Hepatocyte (in vitro differentiated cells): Measurements from ENCODE around the gene CLIP2. TPM values are rescaled to one million over a fixed set of nuclear protein-coding genes. Genes with fewer than 3 reads are reported as not detected.

Experiments used
- DNase-seq: peaks from one replicate; pipeline ENCODE4 v3.0.0-alpha.2; 2016; ENCODE audit warnings: low spot score
- H2AFZ ChIP-seq: fragments of 200-600 bp; sonication (generic); 2 replicates; pipeline ENCODE4 v1.6.0; 2016; ENCODE audit warnings: antibody characterized with exemption, mild to moderate bottlenecking
- H3K27ac ChIP-seq: fragments of 200-600 bp; sonication (generic); 2 replicates; pipeline ENCODE4 v1.5.1; 2016; ENCODE audit warnings: mild to moderate bottlenecking
- H3K27me3 ChIP-seq: fragments of 200-600 bp; sonication (generic); 2 replicates; pipeline ENCODE4 v1.6.1; 2016
- H3K36me3 ChIP-seq: fragments of 200-600 bp; sonication (generic); replicated peaks from 2 replicates; pipeline ENCODE4 v1.5.1; 2016; ENCODE audit warnings: low read depth; ENCODE audit not compliant: insufficient read depth
- H3K4me1 ChIP-seq: fragments of 200-600 bp; sonication (generic); 2 replicates; pipeline ENCODE4 v1.5.1; 2016; ENCODE audit warnings: mild to moderate bottlenecking, moderate library complexity; ENCODE audit not compliant: insufficient read depth
- H3K4me2 ChIP-seq: fragments of 200-600 bp; sonication (generic); 2 replicates; pipeline ENCODE4 v1.6.0; 2016
- H3K4me3 ChIP-seq: fragments of 200-600 bp; sonication (generic); 2 replicates; pipeline ENCODE4 v1.5.1; 2016; ENCODE audit warnings: mild to moderate bottlenecking
- H3K79me2 ChIP-seq: fragments of 200-600 bp; sonication (generic); 2 replicates; pipeline ENCODE4 v1.6.0; 2017; ENCODE audit warnings: mild to moderate bottlenecking
- H3K9me2 ChIP-seq: fragments of 200-600 bp; sonication (generic); replicated peaks from 2 replicates; pipeline ENCODE4 v1.6.0; 2017; ENCODE audit warnings: mild to moderate bottlenecking; ENCODE audit not compliant: insufficient read depth
- H3K9me3 ChIP-seq: fragments of 200-600 bp; sonication (generic); 2 replicates; pipeline ENCODE4 v1.5.1; 2016; ENCODE audit warnings: low read depth, mild to moderate bottlenecking
- H4K20me1 ChIP-seq: fragments of 200-600 bp; sonication (generic); 2 replicates; pipeline ENCODE4 v1.6.0; 2016; ENCODE audit warnings: mild to moderate bottlenecking; ENCODE audit not compliant: insufficient read depth, poor library complexity, severe bottlenecking
- CTCF ChIP-seq: fragments of 200-600 bp; sonication (generic); IDR thresholded peaks from 2 replicates; pipeline ENCODE4 v1.5.1; 2016; ENCODE audit warnings: antibody characterized with exemption, mild to moderate bottlenecking; ENCODE audit not compliant: poor library complexity
- EZH2 ChIP-seq: fragments of 200-600 bp; sonication (generic); IDR thresholded peaks from 2 replicates; pipeline ENCODE4 v1.6.1; 2016; ENCODE audit warnings: antibody characterized with exemption, mild to moderate bottlenecking, borderline replicate concordance
- EZH2phosphoT487 ChIP-seq: fragments of 200-600 bp; sonication (generic); IDR thresholded peaks from one replicate; pipeline ENCODE4 v1.6.1; 2018; ENCODE audit warnings: antibody characterized with exemption, mild to moderate bottlenecking, low read depth, moderate library complexity; ENCODE audit not compliant: unreplicated experiment, severe bottlenecking
- whole genome bisulfite sequencing: methylation state at CpG from one replicate; pipeline ENCODE4 v1.1.6; 2016; ENCODE audit warnings: low lambda C conversion rate; ENCODE audit errors: missing lambda C conversion rate; 5-methylcytosine and 5-hydroxymethylcytosine counted together
- polyA plus RNA-seq: library from polyadenylated mRNA; unstranded; fragments of >200 nt; fragmentation: Nextera tagmentation; extraction: Ambion mirVana; gene quantifications from 2 replicates; pipeline ENCODE4 v1.2.1, GENCODE V29; 2016
- total RNA-seq: library from RNA; depleted of rRNA; stranded (reverse); fragments of >200 nt; gene quantifications from 2 replicates; pipeline ENCODE4 v1.2.3, GENCODE V29; 2014

Gene CLIP2
- total and polyA plus RNA-seq, 2 experiments from 2014 or later, result 17.9 to 28.5 TPM

- no peaks in the 10 kb centered on the region for H3K4me1 ChIP-seq
- no peak overlapping the region for H3K4me3 ChIP-seq
- no peaks in the 10 kb centered on the region for H3K27me3 ChIP-seq
- H2AFZ ChIP-seq, result no peak overlapping the region
- H4K20me1 ChIP-seq, result no peaks in the 10 kb centered on the region
- 48% methylated on average over 10 of the region's 10 CpGs for WGBS
- no peaks in the 10 kb centered on the region for H3K9me3 ChIP-seq
- peak overlapping the region; percentile 61 for H3K27ac ChIP-seq
- no peaks in the 10 kb centered on the region for H3K36me3 ChIP-seq
- H3K9me2 ChIP-seq, result no peaks in the 10 kb centered on the region
- TF ChIP-seq EZH2, result no peak
- no peak for TF ChIP-seq EZH2phosphoT487
- no peak for TF ChIP-seq CTCF
- no peaks in the 10 kb centered on the region for H3K79me2 ChIP-seq
- peak; percentile 75 for DNase-seq
- no peak overlapping the region for H3K4me2 ChIP-seq
Measured at GRCh38 chr7:74272305-74273038, 16.7 kb upstream of the CLIP2 start.

GRCh38 chr7:74275401-74275881 lies 13.8 kb upstream of the CLIP2 start:
- peak; percentile 37 for TF ChIP-seq CTCF
- TF ChIP-seq EZH2, result no peak
- 73% methylated on average over 6 of the region's 6 CpGs for WGBS
- Histone ChIP-seq H3K9me2 (no peaks in the 10 kb centered on the region), H3K4me2 (no peak overlapping the region), H4K20me1 (no peaks in the 10 kb centered on the region), H3K4me3 (no peak overlapping the region), H2AFZ (no peak overlapping the region), H3K9me3 (no peaks in the 10 kb centered on the region), H3K36me3 (no peaks in the 10 kb centered on the region), H3K4me1 (peaks cover 7% of the 10 kb centered on the region), H3K27ac (no peak overlapping the region), H3K27me3 (no peaks in the 10 kb centered on the region), H3K79me2 (no peaks in the 10 kb centered on the region)
- no peak for DNase-seq

- Histone ChIP-seq H3K4me2 (no peak overlapping the region), H3K9me2 (no peaks in the 10 kb centered on the region), H4K20me1 (no peaks in the 10 kb centered on the region), H2AFZ (no peak overlapping the region), H3K27me3 (no peaks in the 10 kb centered on the region), H3K4me3 (no peak overlapping the region), H3K4me1 (peaks cover 7% of the 10 kb centered on the region), H3K9me3 (no peaks in the 10 kb centered on the region), H3K79me2 (no peaks in the 10 kb centered on the region), H3K36me3 (no peaks in the 10 kb centered on the region), H3K27ac (no peak overlapping the region)
- TF ChIP-seq EZH2 (no peak), EZH2phosphoT487 (no peak), CTCF (no peak)
- WGBS, result 96% methylated on average over 4 of the region's 4 CpGs
- DNase-seq, result no peak
Measured at GRCh38 chr7:74277636-74278035, 11.6 kb upstream of the CLIP2 start.

GRCh38 chr7:74280985-74281384 lies 8.2 kb upstream of the CLIP2 start:
- no peak overlapping the region for H3K4me2 ChIP-seq
- 86% methylated on average over 8 of the region's 8 CpGs for WGBS

More at GRCh38 chr7:74280985-74281384, 8.2 kb upstream of the CLIP2 start:
- Histone ChIP-seq H4K20me1 (no peaks in the 10 kb centered on the region), H2AFZ (no peak overlapping the region), H3K27me3 (no peaks in the 10 kb centered on the region), H3K9me2 (no peaks in the 10 kb centered on the region), H3K79me2 (no peaks in the 10 kb centered on the region), H3K36me3 (no peaks in the 10 kb centered on the region), H3K4me3 (no peak overlapping the region), H3K4me1 (peaks cover 14% of the 10 kb centered on the region), H3K9me3 (no peaks in the 10 kb centered on the region), H3K27ac (peak overlapping the region; percentile 92)
- TF ChIP-seq EZH2phosphoT487, result no peak
- TF ChIP-seq EZH2, result no peak
- no peak for TF ChIP-seq CTCF
- no peak for DNase-seq
